GM12891 (cell line): Measurements from ENCODE around the gene DUSP6.

Experiments
- DNase-seq: peaks from one replicate; pipeline ENCODE4 v3.0.0; 2011; ENCODE audit warnings: low spot score; ENCODE audit not compliant: insufficient read length
- FAIRE-seq: peaks from 2 replicates; lab custom pipeline; 2011; peaks lifted over from hg19 to GRCh38; lab: Jason Lieb, UNC
- PAX5 ChIP-seq: IDR thresholded peaks from 2 replicates; pipeline ENCODE4 v1.6.1; 2011; ENCODE audit warnings: low read length, moderate library complexity, mild to moderate bottlenecking; ENCODE audit not compliant: insufficient read depth, severe bottlenecking
- POLR2A ChIP-seq: IDR thresholded peaks from 2 replicates; pipeline ENCODE4 v1.6.1; 2011; ENCODE audit warnings: low read depth, low read length, control low read depth
- POLR2AphosphoS5 ChIP-seq: IDR thresholded peaks from 2 replicates; pipeline ENCODE4 v1.6.1; 2011; ENCODE audit warnings: low read depth, low read length, control low read depth
- POU2F2 ChIP-seq: IDR thresholded peaks from 2 replicates; pipeline ENCODE4 v1.6.1; 2011; ENCODE audit warnings: low read depth, mild to moderate bottlenecking, control low read depth, low read length, moderate library complexity
- SPI1 ChIP-seq: IDR thresholded peaks from 2 replicates; pipeline ENCODE4 v1.6.1; 2011; ENCODE audit warnings: low read depth, low read length, control low read depth
- TAF1 ChIP-seq: IDR thresholded peaks from 2 replicates; pipeline ENCODE4 v1.6.1; 2011; ENCODE audit warnings: low read depth, low read length, control low read depth

The DUSP6 gene

DNA sequence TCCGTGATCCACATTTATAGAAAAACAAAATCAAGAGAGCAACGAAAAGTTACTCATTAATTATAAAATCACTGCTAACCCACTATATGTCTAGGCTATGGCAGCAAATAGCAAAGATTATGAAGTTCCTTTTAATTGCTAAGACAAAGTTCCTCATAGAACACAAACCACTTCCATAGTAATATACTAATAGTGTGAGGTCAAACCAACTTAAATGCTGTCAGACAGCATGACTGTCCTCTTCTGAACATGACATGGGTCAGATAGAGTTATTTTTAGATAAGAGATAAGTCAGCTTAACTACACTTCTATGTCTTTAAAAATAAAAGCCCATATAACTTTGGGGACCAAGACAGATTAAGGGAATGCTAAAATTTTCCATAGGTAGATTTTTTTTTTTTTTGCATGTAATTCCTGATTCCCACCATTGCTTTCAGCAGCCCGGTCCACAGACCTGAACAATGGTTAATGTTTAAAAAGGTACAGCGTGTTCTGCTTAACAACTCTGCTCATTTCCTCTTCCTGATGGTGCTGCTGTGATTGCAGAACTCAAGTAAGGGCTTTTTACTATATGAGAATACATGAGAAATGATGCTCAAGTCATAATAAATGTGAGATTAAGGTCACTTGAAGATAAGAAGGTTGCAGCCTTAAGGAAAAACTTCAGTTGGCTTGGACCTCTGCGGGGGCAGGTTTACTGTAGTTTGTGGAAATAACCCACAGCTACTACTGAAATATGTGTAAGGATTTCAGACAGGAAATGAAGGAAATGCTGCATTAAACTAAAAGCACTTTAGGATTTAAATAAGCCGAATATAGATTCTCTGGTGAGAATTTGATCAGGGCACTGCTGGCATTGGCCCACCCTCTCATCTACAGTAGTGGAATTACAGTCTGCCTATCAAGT, 37.7 kb upstream of the DUSP6 start:
- no peak for TF ChIP-seq TAF1
- no peak for TF ChIP-seq POU2F2
- TF ChIP-seq SPI1 = no peak
- no peak for TF ChIP-seq POLR2AphosphoS5
- no peak for TF ChIP-seq PAX5
- no peak for TF ChIP-seq POLR2A
- DNase-seq (no peak), FAIRE-seq (no peak)

DNA sequence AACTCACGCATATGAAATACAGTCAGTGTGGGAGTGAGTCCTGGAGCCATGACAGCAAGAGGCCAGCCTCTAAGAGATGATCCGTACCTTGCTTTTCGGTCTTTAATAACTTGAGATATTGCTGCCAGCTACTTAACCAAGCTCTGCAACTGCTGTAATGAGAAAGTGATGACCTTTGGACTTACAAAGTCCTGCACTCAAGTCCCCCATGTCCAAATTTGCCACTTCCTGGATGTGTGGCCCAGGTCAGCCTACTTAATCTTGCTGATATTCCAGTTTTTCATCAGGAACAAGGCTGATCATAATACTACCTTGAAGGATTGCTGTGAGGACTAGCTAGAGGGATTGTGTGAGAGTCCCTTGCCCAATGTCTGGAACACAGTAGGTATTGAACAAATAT, 33.8 kb upstream of the DUSP6 start:
- FAIRE-seq (no peak), DNase-seq (no peak)
- TF ChIP-seq POLR2AphosphoS5 (no peak), PAX5 (no peak), POU2F2 (no peak), SPI1 (no peak), POLR2A (no peak), TAF1 (no peak)

DNA sequence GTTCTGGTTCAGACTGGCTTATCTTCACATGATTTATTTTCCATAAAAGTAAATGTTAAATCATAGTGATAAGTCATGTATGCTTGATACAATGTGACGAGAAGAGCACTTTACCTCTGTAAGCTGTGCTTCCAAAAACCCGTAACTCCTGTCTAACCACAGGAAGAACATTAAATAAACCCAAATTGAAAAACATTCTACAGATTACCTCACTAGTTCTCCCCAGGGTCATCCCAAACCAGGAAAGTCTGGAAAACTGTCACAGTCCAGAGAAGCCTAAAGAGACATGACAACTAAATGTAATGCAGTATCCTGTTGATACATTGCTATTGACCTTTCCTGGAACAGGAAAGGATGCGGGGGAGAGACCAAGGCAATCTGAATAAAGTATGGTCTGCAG, 32.5 kb upstream of the DUSP6 start:
- DNase-seq = no peak
- TF ChIP-seq POLR2A (no peak), SPI1 (no peak), PAX5 (no peak), POLR2AphosphoS5 (no peak), TAF1 (no peak), POU2F2 (no peak)
- FAIRE-seq = no peak

DNA sequence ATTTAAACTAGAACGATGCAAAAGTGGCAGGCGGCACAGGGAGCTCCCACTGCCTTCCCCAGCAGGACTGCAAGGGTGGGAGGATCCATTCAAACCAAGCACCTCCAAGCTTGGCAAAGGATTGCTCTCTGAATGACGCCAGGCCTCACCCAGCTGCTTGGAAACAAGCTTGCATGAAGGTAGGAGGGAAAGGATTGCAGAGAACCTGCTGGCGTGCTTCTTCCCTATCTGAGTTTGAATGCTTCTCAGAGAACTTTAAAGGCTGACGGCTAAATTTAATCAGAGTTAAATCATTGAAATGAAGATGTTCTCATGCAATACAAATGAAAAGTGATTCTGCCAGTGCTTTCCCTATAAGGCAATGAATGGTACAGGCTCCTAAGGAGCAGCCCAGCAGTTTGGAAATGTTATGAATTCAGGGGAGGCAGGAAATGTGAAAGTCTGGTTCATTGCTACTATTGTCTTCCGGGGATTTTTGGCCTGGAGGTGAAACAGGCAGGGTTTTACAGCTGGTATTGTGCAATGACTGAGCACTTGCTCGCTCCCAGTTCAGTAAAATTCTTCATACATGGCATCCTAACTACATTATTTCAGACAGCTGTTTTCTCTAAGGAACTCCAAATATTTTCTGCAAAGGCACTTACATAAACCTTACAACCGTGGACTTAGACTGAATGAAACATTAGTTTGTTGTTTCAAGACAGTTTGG, 31.9 kb upstream of the DUSP6 start:
- TF ChIP-seq PAX5 (no peak), SPI1 (no peak), TAF1 (no peak), POLR2A (no peak), POLR2AphosphoS5 (no peak)
- FAIRE-seq (no peak), DNase-seq (no peak)

DNA sequence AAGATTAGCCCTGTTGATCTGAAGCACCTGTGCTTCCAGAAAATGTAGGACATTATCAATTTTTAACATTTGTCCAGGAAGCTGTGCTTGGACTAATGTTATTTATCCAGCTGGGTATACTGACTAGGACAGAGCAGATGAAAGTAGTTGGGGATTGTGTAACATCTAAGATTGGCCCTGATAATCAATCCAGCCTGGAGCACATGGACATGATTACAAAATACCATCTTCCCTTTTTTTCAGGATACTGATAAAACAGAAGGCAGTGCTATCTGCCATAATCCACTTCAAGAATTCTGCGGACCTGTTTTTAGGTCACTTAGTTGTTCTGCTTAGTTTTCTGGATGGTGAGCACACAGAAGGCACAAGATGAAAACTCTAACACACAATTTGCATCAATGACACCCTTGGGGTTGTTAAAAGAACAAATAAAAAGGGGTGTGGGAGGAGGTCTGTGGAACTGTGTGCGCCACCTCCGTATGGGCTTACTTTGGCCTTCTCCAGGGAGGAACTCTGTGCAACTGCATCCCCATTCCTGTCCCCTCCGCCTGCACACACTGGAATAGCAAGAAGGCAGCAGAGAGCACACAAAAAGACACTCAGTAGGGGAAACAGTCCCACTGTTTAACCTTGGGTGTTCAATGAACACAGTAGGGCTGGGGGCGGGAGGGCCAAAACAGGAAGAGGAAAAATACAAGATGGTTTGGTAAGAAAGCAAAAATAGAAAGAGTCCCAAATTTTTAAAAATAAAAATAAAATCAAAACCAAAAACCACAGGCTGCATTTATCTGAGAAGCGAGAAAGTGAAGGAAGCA, 31.1 kb upstream of the DUSP6 start:
- DNase-seq (no peak), FAIRE-seq (no peak)
- TF ChIP-seq POU2F2 (no peak), POLR2A (no peak), TAF1 (no peak), POLR2AphosphoS5 (no peak), PAX5 (no peak), SPI1 (no peak)

DNA sequence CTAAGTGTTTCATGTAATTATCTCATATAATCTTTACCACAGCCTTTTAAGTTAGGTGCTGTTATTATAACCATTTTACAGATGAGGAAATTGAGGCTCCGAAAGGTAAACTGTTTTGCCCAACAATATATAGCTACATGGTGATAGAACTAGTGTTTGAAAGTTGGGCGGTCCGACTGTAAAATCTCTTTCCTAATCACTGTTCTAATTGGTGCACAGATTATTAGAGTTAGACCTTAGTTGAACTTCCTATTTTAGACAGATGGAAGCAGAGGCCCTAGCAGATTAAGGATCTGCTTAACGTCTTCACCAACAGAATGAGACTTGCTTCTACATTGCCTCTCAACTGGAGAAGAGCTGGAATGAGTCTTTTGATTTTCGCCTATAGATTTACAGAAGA, 30.0 kb upstream of the DUSP6 start:
- TF ChIP-seq POU2F2 = no peak
- TF ChIP-seq POLR2A = no peak
- TF ChIP-seq PAX5 = no peak
- no peak for FAIRE-seq
- no peak for DNase-seq

DNA sequence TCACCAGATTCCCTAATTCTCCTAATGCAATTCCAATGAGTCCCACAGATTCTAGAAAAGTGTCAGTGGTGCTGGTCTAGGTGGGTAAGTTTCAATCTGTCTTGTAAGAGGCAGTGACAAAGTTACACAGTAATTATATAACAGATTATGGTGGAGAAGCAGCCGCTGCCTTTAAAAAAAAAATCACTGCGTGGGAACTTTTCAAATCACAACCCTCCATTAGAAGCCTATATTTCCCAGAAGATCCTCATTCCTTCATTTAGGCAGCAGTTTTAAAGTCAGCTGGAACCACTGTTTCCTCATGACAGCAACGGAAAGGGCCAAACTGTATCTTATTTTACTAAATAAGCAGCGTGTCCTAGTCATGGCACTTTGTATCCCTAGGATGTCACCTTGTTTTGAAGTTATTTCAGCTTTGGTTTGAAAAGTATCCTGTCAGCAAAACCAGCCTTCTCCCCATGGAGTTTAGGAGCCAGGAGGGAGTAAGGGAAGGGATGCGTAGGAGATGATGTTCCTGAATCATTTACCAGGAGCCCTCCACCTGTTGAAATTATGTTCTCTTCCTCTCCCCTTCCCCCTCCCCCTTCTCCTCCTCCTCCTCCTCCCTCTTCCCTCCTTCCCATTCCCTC, 27.7 kb upstream of the DUSP6 start:
- FAIRE-seq (no peak), DNase-seq (no peak)
- TF ChIP-seq POLR2A (no peak), TAF1 (no peak), SPI1 (no peak), POU2F2 (no peak)

DNA sequence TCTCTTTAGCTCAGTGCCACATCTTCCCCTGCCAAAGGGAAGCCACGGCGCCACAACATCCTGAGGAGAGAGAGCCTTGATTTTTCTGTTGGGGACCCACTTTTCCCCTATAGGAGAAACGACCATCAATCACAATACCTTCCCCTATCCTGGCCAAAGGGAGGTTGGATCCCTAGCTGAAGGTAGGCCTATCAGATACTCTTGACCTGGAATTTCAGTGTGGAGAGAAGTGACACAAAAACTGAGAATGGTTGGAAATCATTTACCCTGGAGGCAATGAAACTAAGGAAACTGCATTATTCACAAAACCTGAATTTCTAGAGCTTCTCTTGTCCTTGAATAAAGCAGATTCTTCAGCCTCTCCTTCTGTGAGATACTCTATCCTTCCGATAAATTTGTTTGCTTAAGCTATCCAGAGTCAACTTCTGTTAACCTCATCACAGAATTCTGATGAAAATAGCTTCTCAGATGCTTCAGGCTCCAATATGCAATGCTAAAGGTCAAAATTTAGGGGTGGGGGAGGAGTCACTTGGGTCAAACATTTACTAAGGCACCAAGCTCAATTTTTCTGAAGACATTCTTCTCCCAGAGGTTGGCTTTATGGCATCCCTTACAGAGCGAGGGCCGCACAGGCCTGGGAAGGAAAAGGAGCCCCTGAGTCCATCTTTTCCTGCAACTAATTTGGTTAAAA, 27.0 kb upstream of the DUSP6 start:
- TF ChIP-seq POU2F2 (no peak), SPI1 (no peak), POLR2AphosphoS5 (no peak), PAX5 (no peak), TAF1 (no peak), POLR2A (no peak)
- FAIRE-seq = no peak
- no peak for DNase-seq
